Adrenal gland (tissue), 5 donors: Measurements from ENCODE around the gene TNS3.

Experiments
- CTCF ChIP-seq, 6 experiments: fragments of 450-650 bp in 4 of 6; fragments of 200-600 bp in 2 of 6; sonication (generic) in 1 of 6; IDR thresholded peaks; 1 replicate in 5 of 6; 2 replicates in 1 of 6; pipeline versions ENCODE4 v1.5.1 to v1.8.0; 2016 to 2021; ENCODE audit warnings: antibody characterized with exemption in 6 of 6, mild to moderate bottlenecking in 2 of 6, moderate library complexity in 1 of 6
- POLR2A ChIP-seq, 2 donors: fragments of 450-650 bp; IDR thresholded peaks; one replicate each; pipeline ENCODE4 v1.6.1; 2017; ENCODE audit warnings: antibody characterized with exemption in 2 of 2, mild to moderate bottlenecking in 2 of 2, moderate library complexity in 1 of 2
- donor health status: DM: no; HTN: no; CAD: no.

- TF ChIP-seq CTCF (IDR thresholded peaks at IDR 0.05) = no peak
- no peak for TF ChIP-seq POLR2A (IDR thresholded peaks at IDR 0.05)
Observed at GRCh38 chr7:47466832-47467231, 115.1 kb downstream of the TNS3 start.
